Sigmoid colon (tissue), 3 donors: ENCODE data around the gene ZNF775.

ENCODE experiments used
- POLR2A ChIP-seq, 2 donors: fragments of 450-650 bp; IDR thresholded peaks; one replicate each; pipeline ENCODE4 v1.6.1; 2016; ENCODE audit warnings: antibody characterized with exemption in 2 of 2, mild to moderate bottlenecking in 2 of 2, moderate library complexity in 2 of 2
- TF ChIP-seq, protein P1 (sequence below), 4 experiments: fragments of 450-650 bp in 3 of 4; fragments of 200-600 bp in 1 of 4; IDR thresholded peaks; one replicate each; pipeline ENCODE4 v1.5.1; 2016 to 2019; ENCODE audit warnings: antibody characterized with exemption in 4 of 4, mild to moderate bottlenecking in 3 of 4, moderate library complexity in 2 of 4

DNA sequence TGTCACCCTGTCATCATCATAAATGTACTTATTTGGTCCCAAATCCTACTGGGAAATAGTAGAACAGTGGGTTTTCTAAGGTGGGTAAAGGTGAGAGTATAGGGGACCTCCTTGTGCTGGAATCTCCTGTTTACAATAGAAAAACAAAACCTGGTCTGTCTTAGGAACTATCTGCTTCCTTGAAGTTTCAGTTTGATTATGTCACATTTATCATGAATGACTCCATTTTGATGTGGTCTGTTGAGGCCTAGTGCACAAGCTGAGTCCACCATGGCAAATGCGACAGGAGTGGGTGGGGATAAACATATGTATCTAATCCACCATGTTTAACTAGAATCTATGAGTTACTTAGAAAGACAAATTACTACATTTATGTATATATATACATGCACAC is 23.5 kb upstream of the ZNF775 start:
- TF ChIP-seq, protein P1, sequence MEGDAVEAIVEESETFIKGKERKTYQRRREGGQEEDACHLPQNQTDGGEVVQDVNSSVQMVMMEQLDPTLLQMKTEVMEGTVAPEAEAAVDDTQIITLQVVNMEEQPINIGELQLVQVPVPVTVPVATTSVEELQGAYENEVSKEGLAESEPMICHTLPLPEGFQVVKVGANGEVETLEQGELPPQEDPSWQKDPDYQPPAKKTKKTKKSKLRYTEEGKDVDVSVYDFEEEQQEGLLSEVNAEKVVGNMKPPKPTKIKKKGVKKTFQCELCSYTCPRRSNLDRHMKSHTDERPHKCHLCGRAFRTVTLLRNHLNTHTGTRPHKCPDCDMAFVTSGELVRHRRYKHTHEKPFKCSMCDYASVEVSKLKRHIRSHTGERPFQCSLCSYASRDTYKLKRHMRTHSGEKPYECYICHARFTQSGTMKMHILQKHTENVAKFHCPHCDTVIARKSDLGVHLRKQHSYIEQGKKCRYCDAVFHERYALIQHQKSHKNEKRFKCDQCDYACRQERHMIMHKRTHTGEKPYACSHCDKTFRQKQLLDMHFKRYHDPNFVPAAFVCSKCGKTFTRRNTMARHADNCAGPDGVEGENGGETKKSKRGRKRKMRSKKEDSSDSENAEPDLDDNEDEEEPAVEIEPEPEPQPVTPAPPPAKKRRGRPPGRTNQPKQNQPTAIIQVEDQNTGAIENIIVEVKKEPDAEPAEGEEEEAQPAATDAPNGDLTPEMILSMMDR (IDR thresholded peaks at IDR 0.05), result no peak
- no peak for TF ChIP-seq POLR2A (IDR thresholded peaks at IDR 0.05)
